ENCODE measurements around the gene C22orf15. TPM values are rescaled to one million over a fixed set of nuclear protein-coding genes. Genes with fewer than 3 reads are reported as not detected.

Gene C22orf15
- total and polyA plus RNA-seq, 9 of the 15 experiments (the other 6 are each of a cell fraction or from before 2014, with no cell fraction given) = 0.07 TPM; not detected in 8

DNA sequence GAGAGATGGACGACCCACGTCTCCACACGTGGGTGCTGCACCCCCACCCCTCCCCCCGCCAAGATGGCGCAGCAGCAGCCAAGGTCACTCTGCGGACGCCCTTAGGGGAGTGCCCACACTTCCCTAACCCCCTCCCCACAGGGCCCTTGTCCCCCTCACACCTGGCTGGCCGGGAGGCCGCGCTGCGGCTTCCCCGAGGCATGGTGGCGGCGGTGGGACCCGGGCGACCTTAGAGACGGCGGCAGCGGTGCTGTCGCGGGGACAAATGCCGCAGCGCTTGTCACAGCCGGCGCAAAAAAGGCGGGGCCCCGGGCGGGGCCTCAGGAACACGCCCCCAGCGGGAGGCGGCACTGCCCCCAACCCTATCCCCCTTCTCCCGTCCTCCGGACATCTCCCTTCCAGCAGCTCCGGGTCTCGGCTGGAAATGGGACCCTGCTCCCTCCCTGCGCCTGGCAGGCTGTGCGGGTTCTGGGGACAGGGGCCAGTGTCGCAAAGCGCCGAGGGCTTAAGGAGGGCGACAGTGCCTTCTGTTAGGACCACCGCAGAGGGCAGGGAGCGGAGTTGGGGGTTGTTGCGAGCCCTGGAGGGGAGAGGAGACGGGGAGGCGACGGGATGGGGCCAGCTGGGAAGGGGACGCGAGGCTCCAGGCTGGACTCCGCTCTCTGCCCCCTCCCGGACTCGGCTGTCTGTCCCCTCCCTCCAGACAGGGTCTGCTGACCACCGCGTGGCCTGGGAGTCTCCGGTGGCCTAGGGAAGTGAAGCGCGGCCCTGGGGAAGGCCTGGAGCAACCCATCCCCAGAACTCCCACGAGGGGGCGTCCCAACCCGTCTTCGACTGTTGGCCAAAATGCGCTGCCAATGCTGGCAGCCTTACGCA is 5.1 kb downstream of the C22orf15 start, which contains the start of gene CHCHD10 (continued):
- TF ChIP-seq SMAD2 (IDR thresholded peaks at IDR 0.05; ENCODE audit: low read depth, low read length) (no peak), ZNF589 (CRISPR knock-in tag; IDR thresholded peaks at IDR 0.05; ENCODE audit: low read depth) (peak; percentile 77; the same call in 1 of the 2 replicates), ZSCAN32 (CRISPR knock-in tag; IDR thresholded peaks at IDR 0.05) (0 out of 2 replicates have a peak, but pooled peaks have one; percentile 15), CEBPB (tag; IDR thresholded peaks at IDR 0.05) (no peak), SRSF7 (optimal IDR thresholded peaks at IDR 0.05; ENCODE audit: low read depth, low read length) (no peak), ZNF316 (IDR thresholded peaks at IDR 0.05) (no peak), PHB2 (IDR thresholded peaks at IDR 0.05; ENCODE audit: low read depth) (no peak), XRCC4 (IDR thresholded peaks at IDR 0.05; ENCODE audit: extremely low read depth, insufficient read depth, insufficient read length) (no peak), NR4A1 (CRISPR knock-in tag; IDR thresholded peaks at IDR 0.05) (0 out of 2 replicates have a peak, but pooled peaks have one; percentile 24), NR4A1 (tag; IDR thresholded peaks at IDR 0.05) (peak; percentile 73; the same call in 1 of the 2 replicates), MAZ (CRISPR knock-in tag; conservative IDR thresholded peaks at IDR 0.05 in 1 of 2, IDR thresholded peaks at IDR 0.05 in 1 of 2) (peak in 1 of 2 experiments; percentile 87; a peak in 2 of 4 replicates), ATF1 (CRISPR knock-in tag; IDR thresholded peaks at IDR 0.05) (no peak), ATF1 (tag; IDR thresholded peaks at IDR 0.05) (peak; percentile 62), HMG20A (CRISPR knock-in tag; conservative IDR thresholded peaks at IDR 0.05) (no peak), BRD4 (IDR thresholded peaks at IDR 0.05) (no peak; the same call in 1 of the 2 replicates), ZNF212 (CRISPR knock-in tag; IDR thresholded peaks at IDR 0.05) (no peak), NFIX (CRISPR knock-in tag; IDR thresholded peaks at IDR 0.05; ENCODE audit: low read depth) (no peak), E2F3 (CRISPR knock-in tag; IDR thresholded peaks at IDR 0.05) (0 out of 2 replicates have a peak, but pooled peaks have one; percentile 37), L3MBTL2 (IDR thresholded peaks at IDR 0.05) (peak; percentile 80; the same call in 1 of the 2 replicates), NELFE (IDR thresholded peaks at IDR 0.05; ENCODE audit: insufficient read depth, insufficient read length) (no peak)
- TF ChIP-seq, protein P1, sequence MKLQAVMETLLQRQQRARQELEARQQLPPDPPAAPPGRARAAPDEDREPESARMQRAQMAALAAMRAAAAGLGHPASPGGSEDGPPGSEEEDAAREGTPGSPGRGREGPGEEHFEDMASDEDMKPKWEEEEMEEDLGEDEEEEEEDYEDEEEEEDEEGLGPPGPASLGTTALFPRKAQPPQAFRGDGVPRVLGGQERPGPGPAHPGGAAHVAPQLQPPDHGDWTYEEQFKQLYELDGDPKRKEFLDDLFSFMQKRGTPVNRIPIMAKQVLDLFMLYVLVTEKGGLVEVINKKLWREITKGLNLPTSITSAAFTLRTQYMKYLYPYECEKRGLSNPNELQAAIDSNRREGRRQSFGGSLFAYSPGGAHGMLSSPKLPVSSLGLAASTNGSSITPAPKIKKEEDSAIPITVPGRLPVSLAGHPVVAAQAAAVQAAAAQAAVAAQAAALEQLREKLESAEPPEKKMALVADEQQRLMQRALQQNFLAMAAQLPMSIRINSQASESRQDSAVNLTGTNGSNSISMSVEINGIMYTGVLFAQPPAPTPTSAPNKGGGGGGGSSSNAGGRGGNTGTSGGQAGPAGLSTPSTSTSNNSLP (IDR thresholded peaks at IDR 0.05; ENCODE audit: borderline replicate concordance, low read depth, low read length) = no peak
- TF ChIP-seq, protein P2, sequence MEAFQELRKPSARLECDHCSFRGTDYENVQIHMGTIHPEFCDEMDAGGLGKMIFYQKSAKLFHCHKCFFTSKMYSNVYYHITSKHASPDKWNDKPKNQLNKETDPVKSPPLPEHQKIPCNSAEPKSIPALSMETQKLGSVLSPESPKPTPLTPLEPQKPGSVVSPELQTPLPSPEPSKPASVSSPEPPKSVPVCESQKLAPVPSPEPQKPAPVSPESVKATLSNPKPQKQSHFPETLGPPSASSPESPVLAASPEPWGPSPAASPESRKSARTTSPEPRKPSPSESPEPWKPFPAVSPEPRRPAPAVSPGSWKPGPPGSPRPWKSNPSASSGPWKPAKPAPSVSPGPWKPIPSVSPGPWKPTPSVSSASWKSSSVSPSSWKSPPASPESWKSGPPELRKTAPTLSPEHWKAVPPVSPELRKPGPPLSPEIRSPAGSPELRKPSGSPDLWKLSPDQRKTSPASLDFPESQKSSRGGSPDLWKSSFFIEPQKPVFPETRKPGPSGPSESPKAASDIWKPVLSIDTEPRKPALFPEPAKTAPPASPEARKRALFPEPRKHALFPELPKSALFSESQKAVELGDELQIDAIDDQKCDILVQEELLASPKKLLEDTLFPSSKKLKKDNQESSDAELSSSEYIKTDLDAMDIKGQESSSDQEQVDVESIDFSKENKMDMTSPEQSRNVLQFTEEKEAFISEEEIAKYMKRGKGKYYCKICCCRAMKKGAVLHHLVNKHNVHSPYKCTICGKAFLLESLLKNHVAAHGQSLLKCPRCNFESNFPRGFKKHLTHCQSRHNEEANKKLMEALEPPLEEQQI (IDR thresholded peaks at IDR 0.05) = no peak
- TF ChIP-seq, protein P3, sequence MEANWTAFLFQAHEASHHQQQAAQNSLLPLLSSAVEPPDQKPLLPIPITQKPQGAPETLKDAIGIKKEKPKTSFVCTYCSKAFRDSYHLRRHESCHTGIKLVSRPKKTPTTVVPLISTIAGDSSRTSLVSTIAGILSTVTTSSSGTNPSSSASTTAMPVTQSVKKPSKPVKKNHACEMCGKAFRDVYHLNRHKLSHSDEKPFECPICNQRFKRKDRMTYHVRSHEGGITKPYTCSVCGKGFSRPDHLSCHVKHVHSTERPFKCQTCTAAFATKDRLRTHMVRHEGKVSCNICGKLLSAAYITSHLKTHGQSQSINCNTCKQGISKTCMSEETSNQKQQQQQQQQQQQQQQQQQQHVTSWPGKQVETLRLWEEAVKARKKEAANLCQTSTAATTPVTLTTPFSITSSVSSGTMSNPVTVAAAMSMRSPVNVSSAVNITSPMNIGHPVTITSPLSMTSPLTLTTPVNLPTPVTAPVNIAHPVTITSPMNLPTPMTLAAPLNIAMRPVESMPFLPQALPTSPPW (CRISPR knock-in tag; IDR thresholded peaks at IDR 0.05) = peak; percentile 84
